Tibial nerve (tissue), 4 donors: Measurements from ENCODE around the gene TOMM34. TPM values are rescaled to one million over a fixed set of nuclear protein-coding genes. Genes with fewer than 3 reads are reported as not detected.

Experiments
- DNase-seq, 2 donors: peaks; one replicate each; pipeline ENCODE4 v3.0.0-alpha.2; 2019; ENCODE audit warnings: low spot score in 2 of 2
- H3K27ac ChIP-seq, 4 donors: fragments of 200-600 bp; sonication (generic) in 3 of 4; one replicate each; pipeline ENCODE4 v1.5.1; 2017 to 2019; ENCODE audit warnings: mild to moderate bottlenecking in 1 of 4
- H3K27me3 ChIP-seq, 2 donors: fragments of 200-600 bp; sonication (generic) in 1 of 2; one replicate each; pipeline versions ENCODE4 v1.5.1 to v1.6.0; 2017 to 2019
- H3K36me3 ChIP-seq, 3 donors: fragments of 200-600 bp; sonication (generic); one replicate each; pipeline ENCODE4 v1.5.1; 2018 to 2019
- H3K4me1 ChIP-seq, 4 donors: fragments of 200-600 bp; sonication (generic) in 3 of 4; one replicate each; pipeline ENCODE4 v1.5.1; 2017 to 2019
- H3K4me3 ChIP-seq, 4 donors: fragments of 200-600 bp; sonication (generic) in 3 of 4; one replicate each; pipeline ENCODE4 v1.5.1; 2017 to 2019; ENCODE audit warnings: mild to moderate bottlenecking in 1 of 4, moderate library complexity in 1 of 4
- H3K9me3 ChIP-seq, 4 donors: fragments of 200-600 bp; sonication (generic) in 3 of 4; one replicate each; pipeline ENCODE4 v1.5.1; 2017 to 2019
- EP300 ChIP-seq, 2 donors: sonication (generic); formaldehyde crosslinking; IDR thresholded peaks; one replicate each; pipeline ENCODE4 v1.6.1; 2017; ENCODE audit warnings: antibody characterized with exemption in 2 of 2, mild to moderate bottlenecking in 1 of 2
- POLR2A ChIP-seq, 2 donors: fragments of 450-650 bp; IDR thresholded peaks; one replicate each; pipeline ENCODE4 v1.6.1; 2017; ENCODE audit warnings: antibody characterized with exemption in 2 of 2, mild to moderate bottlenecking in 2 of 2, moderate library complexity in 2 of 2
- WGBS, 2 donors: methylation state at CpG; one replicate each; pipeline ENCODE4 v1.1.5; 2018; 5-methylcytosine and 5-hydroxymethylcytosine counted together
- total RNA-seq, 4 donors: library from RNA; depleted of rRNA; stranded (reverse); fragments of >200 nt; gene quantifications; one replicate each; pipeline ENCODE4 v1.1.0, GENCODE V29; 2016
- TF ChIP-seq, protein P1 (sequence below), 5 experiments: fragments of 200-600 bp in 3 of 5; fragments of 450-650 bp in 2 of 5; sonication (generic) in 3 of 5; IDR thresholded peaks; one replicate each; pipeline ENCODE4 v1.5.1; 2016 to 2019; ENCODE audit warnings: antibody characterized with exemption in 5 of 5, mild to moderate bottlenecking in 3 of 5, moderate library complexity in 2 of 5

The TOMM34 gene
- total RNA-seq, 4 donors from 2014 or later = 5.9 to 18.0 (median 13.9) TPM

DNA sequence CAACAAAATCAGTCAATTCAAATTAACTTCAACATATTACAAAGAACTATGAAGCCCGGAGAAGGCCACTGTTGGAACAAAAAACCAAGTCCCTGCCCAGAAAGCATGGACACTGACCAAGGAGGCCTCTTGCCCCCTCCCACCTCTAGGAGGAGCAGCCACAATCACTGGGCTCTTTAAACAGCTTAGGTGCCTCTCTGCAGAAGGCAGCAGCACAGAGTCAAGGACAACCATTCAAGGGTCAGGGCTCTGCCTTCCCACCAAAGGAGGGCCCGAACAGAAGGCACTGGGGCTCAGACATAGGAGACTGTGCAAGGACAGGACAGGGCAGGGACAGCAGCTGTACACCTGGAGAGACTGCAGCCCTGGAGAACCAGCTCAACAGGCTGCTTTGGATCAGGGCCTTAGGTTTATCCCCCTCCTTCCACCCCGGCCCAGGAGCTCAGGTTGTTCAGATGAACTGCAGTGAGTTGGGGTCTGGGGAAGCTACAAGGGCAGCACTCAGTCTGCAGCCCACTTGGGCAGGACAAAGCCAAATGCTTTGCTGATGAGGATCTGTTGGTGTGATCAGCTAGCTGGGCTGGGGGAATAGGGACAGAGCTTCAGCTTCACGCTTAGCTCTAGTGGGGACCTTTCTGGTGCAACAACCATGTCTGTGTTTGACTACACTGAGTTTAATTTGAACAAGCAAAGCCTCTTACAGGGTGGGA lies 17.8 kb downstream of the TOMM34 start:
- no peak for TF ChIP-seq POLR2A (IDR thresholded peaks at IDR 0.05)
- no peak for TF ChIP-seq EP300 (IDR thresholded peaks at IDR 0.05)
- TF ChIP-seq, protein P1, sequence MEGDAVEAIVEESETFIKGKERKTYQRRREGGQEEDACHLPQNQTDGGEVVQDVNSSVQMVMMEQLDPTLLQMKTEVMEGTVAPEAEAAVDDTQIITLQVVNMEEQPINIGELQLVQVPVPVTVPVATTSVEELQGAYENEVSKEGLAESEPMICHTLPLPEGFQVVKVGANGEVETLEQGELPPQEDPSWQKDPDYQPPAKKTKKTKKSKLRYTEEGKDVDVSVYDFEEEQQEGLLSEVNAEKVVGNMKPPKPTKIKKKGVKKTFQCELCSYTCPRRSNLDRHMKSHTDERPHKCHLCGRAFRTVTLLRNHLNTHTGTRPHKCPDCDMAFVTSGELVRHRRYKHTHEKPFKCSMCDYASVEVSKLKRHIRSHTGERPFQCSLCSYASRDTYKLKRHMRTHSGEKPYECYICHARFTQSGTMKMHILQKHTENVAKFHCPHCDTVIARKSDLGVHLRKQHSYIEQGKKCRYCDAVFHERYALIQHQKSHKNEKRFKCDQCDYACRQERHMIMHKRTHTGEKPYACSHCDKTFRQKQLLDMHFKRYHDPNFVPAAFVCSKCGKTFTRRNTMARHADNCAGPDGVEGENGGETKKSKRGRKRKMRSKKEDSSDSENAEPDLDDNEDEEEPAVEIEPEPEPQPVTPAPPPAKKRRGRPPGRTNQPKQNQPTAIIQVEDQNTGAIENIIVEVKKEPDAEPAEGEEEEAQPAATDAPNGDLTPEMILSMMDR (IDR thresholded peaks at IDR 0.05) = no peak
- no peak for DNase-seq
- 72 to 79% methylated on average over 4 of the region's 4 CpGs for WGBS, 2 donors
- Histone ChIP-seq H3K27me3 (no peaks in the 10 kb centered on the region), H3K36me3 (peaks cover 0 to 97% (median 15%) of the 10 kb centered on the region in 3 donors), H3K4me3 (no peak overlapping the region), H3K27ac (no peak overlapping the region), H3K4me1 (no peaks in the 10 kb centered on the region), H3K9me3 (no peaks in the 10 kb centered on the region)

- Histone ChIP-seq H3K36me3 (peaks cover 0 to 97% (median 15%) of the 10 kb centered on the region in 3 donors), H3K4me1 (no peaks in the 10 kb centered on the region), H3K27me3 (no peaks in the 10 kb centered on the region), H3K4me3 (no peak overlapping the region), H3K9me3 (no peaks in the 10 kb centered on the region), H3K27ac (no peak overlapping the region)
- no peak for TF ChIP-seq EP300 (IDR thresholded peaks at IDR 0.05)
- TF ChIP-seq, protein P1 (IDR thresholded peaks at IDR 0.05) = no peak
- no peak for TF ChIP-seq POLR2A (IDR thresholded peaks at IDR 0.05)
- no peak for DNase-seq
- 83 to 84% methylated on average over 7 of the region's 7 CpGs for WGBS, 2 donors
Observed at GRCh38 chr20:44941120-44941691, 19.0 kb downstream of the TOMM34 start.

GRCh38 chr20:44938637-44939036 lies 21.6 kb downstream of the TOMM34 start:
- peaks cover 0 to 83% (median 15%) of the 10 kb centered on the region in 3 donors for H3K36me3 ChIP-seq
- H3K9me3 ChIP-seq = no peaks in the 10 kb centered on the region
- no peak for DNase-seq
- WGBS, 2 donors = 84 to 85% methylated on average over 9 of the region's 9 CpGs
- H3K4me3 ChIP-seq = no peak overlapping the region
- H3K27ac ChIP-seq = no peak overlapping the region
- no peaks in the 10 kb centered on the region for H3K27me3 ChIP-seq
- H3K4me1 ChIP-seq = no peaks in the 10 kb centered on the region
- TF ChIP-seq, protein P1 (IDR thresholded peaks at IDR 0.05) = no peak
- TF ChIP-seq EP300 (IDR thresholded peaks at IDR 0.05) (no peak), POLR2A (IDR thresholded peaks at IDR 0.05) (no peak)

DNA sequence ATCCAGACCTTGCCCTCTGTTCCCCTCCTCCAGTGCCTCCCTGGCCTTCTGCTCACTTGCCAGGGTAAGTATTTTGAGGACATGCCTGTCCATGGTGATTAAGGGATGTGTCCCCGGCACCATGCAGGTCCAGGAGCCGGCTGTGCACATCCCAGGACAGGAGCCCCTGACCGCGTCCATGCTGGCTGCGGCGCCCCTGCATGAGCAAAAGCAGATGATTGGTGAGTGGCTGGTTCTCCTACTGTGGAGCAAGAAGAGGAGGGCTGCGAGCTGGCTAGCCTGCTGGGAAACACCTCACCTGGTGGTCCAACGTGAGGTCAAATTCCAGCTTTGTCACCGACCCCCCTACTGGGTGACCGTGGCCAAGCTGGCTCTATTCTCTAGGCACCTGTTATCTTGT lies 23.7 kb downstream of the TOMM34 start:
- H3K9me3 ChIP-seq = no peaks in the 10 kb centered on the region
- no peaks in the 10 kb centered on the region for H3K4me1 ChIP-seq
- peaks cover 0 to 79% (median 1%) of the 10 kb centered on the region in 3 donors for H3K36me3 ChIP-seq
- 88 to 95% methylated on average over 10 of the region's 10 CpGs for WGBS, 2 donors
- TF ChIP-seq, protein P1 (IDR thresholded peaks at IDR 0.05) = no peak
- TF ChIP-seq POLR2A (IDR thresholded peaks at IDR 0.05) (no peak), EP300 (IDR thresholded peaks at IDR 0.05) (no peak)
- no peaks in the 10 kb centered on the region for H3K27me3 ChIP-seq
- no peak for DNase-seq
- H3K27ac ChIP-seq = no peak overlapping the region
- H3K4me3 ChIP-seq = no peak overlapping the region

DNA sequence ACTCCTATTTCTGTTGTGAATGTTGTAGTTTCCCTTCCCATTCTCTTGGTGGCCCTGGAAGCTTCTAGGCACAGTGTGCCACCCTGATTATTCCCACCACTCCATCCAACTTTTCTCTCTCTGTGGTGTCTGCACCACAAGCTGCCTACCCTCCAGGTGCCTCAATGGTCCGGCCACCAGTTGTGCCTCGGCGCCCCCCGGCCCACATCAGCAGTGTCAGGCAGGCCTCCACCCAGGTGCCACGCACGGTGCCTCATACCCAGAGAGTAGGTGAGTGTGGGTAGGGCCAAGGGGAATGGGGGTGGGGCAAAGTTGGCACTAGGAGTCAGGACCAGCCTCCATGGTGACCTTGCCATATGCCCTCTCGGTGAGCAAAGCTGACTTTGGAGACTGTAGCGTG lies 27.3 kb downstream of the TOMM34 start:
- no peaks in the 10 kb centered on the region for H3K27me3 ChIP-seq
- no peak overlapping the region for H3K4me3 ChIP-seq
- no peak for DNase-seq
- no peaks in the 10 kb centered on the region for H3K4me1 ChIP-seq
- WGBS, 2 donors = 90 to 94% methylated on average over 8 of the region's 8 CpGs
- no peak overlapping the region for H3K27ac ChIP-seq
- TF ChIP-seq EP300 (IDR thresholded peaks at IDR 0.05) (no peak), POLR2A (IDR thresholded peaks at IDR 0.05) (no peak)
- TF ChIP-seq, protein P1 (IDR thresholded peaks at IDR 0.05) = no peak
- peaks cover 0 to 58% (median 0%) of the 10 kb centered on the region in 3 donors for H3K36me3 ChIP-seq
- H3K9me3 ChIP-seq = no peaks in the 10 kb centered on the region
